Transverse colon (tissue), 4 donors: ENCODE measurements around the gene VAC14.

Experiments used
- CTCF ChIP-seq, 5 experiments: fragments of 200-600 bp in 3 of 5; fragments of 450-650 bp in 2 of 5; sonication (generic) in 3 of 5; IDR thresholded peaks; 1 replicate in 2 of 5; 2 replicates in 3 of 5; pipeline ENCODE4 v1.5.1; 2016 to 2017; ENCODE audit warnings: antibody characterized with exemption in 5 of 5, inconsistent platforms in 3 of 5, mild to moderate bottlenecking in 2 of 5, moderate library complexity in 1 of 5
- EP300 ChIP-seq: sonication (generic); formaldehyde crosslinking; IDR thresholded peaks from one replicate; pipeline ENCODE4 v1.6.1; 2017; ENCODE audit warnings: antibody characterized with exemption, low read depth
- POLR2A ChIP-seq: fragments of 450-650 bp; IDR thresholded peaks from one replicate; pipeline ENCODE4 v1.6.1; 2016; ENCODE audit warnings: antibody characterized with exemption, mild to moderate bottlenecking, moderate library complexity
- POLR2AphosphoS5 ChIP-seq, 3 donors: sonication (generic); formaldehyde crosslinking; IDR thresholded peaks; one replicate each; pipeline ENCODE4 v1.6.1; 2016; ENCODE audit warnings: antibody characterized with exemption in 3 of 3

- TF ChIP-seq POLR2A (no peak), CTCF (IDR thresholded peaks at IDR 0.05) (no peak), POLR2AphosphoS5 (IDR thresholded peaks at IDR 0.05) (no peak), EP300 (no peak)
These were observed 135.8 kb downstream of the VAC14 start for GRCh38 chr16:70665113-70665694.
